NCI-H2081 (cell line): ENCODE results near the gene PRKAR2A.
"Not testable (repeated sequence)": the region's sequence is repeated elsewhere in the genome, so short reads cannot be mapped to it uniquely, and the experiment has no call there.

Source experiments
- DNase-seq, 2 experiments: peaks; one replicate each; lab custom pipeline; 2025; lab: John Stamatoyannopoulos, UW

Gene PRKAR2A

DNA sequence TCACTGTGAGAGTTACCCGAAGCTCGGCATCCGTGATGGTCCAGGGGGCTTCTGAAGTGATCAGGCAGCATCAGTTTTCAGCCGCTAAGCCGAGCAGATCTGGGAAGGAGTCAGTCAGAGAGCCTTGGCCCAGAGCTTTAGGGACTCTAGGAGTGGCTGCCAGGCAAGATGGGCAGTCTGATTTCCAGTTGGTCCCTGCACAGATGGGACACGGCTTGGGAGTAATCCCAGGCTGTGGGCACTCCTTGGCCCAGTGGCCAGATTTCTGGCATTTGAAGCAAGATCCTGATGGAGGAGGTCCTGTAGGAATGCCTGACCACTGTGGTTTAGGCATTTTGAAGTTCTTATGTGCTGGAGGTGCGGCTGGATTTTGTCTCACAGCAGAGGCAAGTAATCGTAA is 120.2 kb downstream of the PRKAR2A start:
- DNase-seq: no peak

GRCh38 chr3:48725185-48725855 is 122.4 kb downstream of the PRKAR2A start:
- DNase-seq: not testable (repeated sequence)

GRCh38 chr3:48723725-48724124 is 123.9 kb downstream of the PRKAR2A start:
- no peak for DNase-seq

- not testable (repeated sequence) for DNase-seq
Observed at GRCh38 chr3:48723293-48723692, 124.4 kb downstream of the PRKAR2A start.

DNA sequence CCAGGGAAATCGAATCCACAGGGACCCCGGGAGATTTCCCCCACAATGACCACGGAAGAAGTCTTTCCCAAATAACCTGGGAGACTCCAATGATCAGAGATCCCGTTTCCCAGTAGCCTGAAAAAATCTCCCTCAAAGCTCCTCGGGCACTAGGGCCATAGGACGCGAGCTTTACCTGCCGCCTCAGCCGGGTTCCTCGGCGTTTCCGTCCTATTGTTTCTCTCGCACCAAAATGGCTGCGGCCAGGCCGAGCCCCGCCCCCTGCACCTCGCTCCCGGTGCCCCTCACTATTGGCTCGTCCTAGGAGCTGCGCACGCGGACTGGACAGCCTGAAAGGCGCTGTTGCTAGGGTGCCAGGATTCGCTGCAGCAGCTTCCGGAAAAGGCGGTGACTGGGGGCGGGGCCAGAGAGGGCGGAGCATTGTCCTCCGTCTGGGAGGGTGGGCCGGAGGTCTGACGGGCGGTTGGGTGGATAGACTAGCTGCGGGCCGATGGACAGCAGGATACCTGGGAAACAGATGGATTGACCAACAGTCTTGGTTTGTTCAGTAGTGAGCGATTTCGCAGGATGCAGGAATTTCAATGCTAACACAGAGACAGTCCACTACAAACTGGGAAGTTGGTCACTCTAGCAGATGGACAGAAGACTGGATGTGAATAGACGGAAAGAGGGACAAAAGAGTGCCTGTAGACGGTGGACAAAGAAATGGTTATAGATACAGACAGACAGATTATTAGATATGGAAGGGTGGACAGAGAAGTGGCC is 130.5 kb downstream of the PRKAR2A start, which contains the start of gene IP6K2:
Gene IP6K2 (minus strand): TSS at position 240 of the 765 bp plus-strand sequence. CDS start 21,930 bp downstream, outside the sequence.
- peak; percentile 94 to 97 for DNase-seq

DNA sequence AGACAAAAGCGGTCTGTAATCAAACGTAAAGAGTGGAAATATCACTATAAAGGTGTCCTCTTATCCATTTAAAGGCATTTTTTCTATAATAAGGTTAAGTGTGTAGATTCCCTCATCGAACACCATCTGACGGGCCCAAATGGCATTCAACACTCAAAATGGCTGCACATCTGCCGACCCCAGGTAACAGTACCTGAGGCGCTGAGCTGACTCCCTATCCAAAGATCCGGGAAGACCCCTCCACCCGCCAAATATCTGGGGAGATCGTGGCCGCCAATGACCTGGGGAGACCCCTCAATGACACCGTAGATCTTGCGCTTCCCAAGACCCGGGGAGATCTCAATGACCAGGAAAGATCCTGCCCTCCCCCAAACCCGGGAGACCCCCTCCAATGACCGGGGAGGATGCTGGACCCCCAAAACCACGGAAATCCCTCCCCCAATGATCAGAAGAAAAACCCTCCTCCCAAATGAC is 131.1 kb downstream of the PRKAR2A start:
- peak in 1 of 2 experiments; percentile 19 for DNase-seq

DNA sequence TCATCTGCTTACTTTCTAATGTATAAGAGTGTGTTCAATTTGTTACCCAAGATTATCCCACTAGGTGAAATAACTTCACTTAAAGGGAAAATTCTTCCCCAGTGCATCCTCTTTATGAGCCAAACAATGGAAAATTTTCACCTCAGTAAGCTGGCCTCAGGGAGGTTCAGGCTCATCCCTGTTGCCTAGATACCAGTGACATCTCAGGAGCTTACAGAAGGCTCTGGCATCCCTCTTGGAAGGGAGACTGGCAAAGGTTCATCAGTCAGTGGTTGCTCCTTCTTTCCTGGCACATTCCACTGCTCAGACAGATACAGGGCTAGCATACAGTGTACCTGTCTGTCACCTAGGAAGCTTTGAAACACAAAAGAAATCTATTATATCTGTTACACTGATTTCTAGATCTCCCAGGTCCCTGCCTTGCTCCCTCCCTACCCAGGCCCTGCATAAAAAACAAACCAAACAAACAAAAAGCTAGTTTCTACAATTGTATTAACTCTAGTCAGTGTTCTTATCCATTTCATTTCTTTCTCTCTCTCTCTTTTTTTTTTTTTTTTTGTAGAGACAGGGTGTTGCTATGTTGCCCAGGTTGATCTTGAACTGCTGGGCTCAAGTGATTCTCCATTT is 132.4 kb downstream of the PRKAR2A start:
- peak in 1 of 2 experiments; percentile 3 for DNase-seq

GRCh38 chr3:48711727-48712126 is 135.9 kb downstream of the PRKAR2A start:
- no peak for DNase-seq

GRCh38 chr3:48709051-48709461 is 138.6 kb downstream of the PRKAR2A start:
- peak; percentile 8 to 58 for DNase-seq

- no peak for DNase-seq
Observed at GRCh38 chr3:48708481-48708889, 139.2 kb downstream of the PRKAR2A start.

- no peak for DNase-seq
Observed at GRCh38 chr3:48707157-48707556, 140.5 kb downstream of the PRKAR2A start.

DNA sequence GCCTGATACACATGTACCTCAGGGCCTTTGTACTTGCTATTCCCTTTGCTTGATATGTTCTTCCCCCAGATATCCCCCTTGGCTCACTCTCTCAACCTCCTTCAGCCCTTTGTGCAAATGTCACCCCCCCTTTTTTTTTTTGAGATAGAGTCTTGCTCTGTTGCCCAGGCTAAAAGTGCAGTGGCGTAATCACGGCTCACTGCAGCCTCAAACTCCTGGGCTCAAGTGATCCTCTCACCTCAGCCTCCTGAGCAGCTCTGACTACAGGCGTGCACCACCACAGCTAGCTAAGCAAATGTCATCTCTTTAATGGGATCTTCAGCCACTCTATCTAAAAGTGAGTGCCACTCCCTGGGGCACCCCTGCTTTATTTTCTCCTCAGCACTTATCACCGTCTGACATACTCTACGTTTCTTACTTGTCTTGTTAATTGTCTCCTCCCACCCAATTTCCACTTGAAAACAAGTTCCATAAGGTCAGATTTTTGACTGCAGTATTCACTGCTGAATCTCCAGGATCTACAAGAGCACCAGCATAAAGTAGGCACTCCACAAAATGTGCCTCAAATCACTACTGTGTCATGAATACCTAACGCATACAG is 145.3 kb downstream of the PRKAR2A start:
- DNase-seq: no peak

DNA sequence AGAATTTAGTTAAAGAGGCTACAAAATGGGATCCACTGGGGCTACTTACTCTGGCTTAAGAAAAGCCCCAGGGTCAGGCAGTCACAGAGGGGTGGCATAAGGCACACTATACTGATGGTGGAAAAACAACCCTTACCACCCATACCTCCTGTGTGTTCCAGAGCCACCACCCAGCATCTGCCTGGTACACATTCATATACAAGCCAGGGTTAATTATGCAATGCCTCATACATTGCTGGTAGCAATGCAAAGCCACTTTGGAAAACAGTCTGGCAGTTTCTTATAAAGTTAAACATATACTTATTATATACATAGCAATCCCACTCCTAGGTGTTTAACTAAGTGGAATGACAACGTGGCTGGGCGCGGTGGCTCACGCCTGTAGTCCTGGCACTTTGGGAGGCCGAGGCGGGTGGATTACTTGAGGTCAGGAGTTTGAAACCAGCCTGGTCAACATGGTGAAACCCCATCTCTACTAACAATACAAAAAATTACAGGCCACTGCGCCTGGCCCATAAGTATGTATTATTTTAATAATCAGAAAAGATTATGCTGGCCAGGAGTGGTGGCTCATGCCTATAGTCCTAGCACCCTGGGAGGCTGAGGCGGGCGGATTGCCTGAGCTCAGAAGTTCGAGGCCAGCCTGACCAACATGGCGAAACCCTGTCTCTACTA is 146.8 kb downstream of the PRKAR2A start:
- DNase-seq: no peak

GRCh38 chr3:48698891-48699290 is 148.8 kb downstream of the PRKAR2A start:
- DNase-seq: no peak

DNA sequence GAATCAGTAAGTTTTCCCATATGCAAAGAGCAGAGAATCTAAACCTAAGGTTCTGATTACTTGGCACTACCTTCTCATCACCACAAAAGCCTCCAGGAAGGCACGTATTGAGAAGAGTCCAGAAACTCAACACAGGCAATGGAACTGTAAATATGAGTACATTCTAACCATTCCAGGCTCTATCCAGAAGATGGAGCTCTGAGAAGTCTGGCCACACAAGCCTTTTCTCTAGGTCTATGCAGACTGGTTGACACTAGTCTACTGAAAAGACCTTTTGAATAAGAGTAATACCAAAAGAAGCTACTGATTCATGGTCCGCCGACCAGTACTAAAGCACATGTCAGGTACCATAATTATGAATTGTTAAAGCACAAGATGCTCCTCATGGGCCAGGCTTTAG is 149.7 kb downstream of the PRKAR2A start:
- DNase-seq: no peak

DNA sequence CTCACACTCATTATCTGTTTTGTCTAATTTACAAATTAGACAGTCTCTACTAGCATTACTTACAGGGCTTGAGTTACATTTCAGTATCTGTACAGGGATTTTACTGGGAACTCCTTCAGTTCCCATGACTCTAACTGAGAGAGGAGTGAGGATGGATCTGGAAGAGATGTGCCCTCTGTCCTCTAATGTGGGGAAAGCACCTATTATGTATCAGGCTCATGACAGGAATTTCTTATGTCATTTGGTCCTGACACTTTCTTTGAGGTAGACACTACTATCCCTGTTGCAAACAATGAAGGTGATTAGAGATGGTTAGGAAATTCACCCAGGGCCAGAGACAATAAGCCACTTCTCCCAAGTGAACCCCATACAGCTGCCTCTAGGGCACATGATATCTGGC is 151.1 kb downstream of the PRKAR2A start:
- DNase-seq: no peak
